GM19328 (cell line): ENCODE results near the gene GSN.
A peak's percentile ranks its signal among the peaks of the same experiment; 100 is the strongest.

ENCODE experiments used
- ATAC-seq: cut with Tn5 transposase; IDR thresholded peaks from one replicate; pipeline ENCODE4 v1.9.1; 2021; ENCODE audit warnings: mild to moderate bottlenecking, moderate library complexity; ENCODE audit not compliant: unreplicated experiment

GSN gene

GRCh38 chr9:121267689-121268597, at the start of gene GSN:
GSN (plus strand) TSS chr9:121268162; CDS start chr9:121301972, 33,810 bp downstream.
- ATAC-seq = peak; percentile 74

DNA sequence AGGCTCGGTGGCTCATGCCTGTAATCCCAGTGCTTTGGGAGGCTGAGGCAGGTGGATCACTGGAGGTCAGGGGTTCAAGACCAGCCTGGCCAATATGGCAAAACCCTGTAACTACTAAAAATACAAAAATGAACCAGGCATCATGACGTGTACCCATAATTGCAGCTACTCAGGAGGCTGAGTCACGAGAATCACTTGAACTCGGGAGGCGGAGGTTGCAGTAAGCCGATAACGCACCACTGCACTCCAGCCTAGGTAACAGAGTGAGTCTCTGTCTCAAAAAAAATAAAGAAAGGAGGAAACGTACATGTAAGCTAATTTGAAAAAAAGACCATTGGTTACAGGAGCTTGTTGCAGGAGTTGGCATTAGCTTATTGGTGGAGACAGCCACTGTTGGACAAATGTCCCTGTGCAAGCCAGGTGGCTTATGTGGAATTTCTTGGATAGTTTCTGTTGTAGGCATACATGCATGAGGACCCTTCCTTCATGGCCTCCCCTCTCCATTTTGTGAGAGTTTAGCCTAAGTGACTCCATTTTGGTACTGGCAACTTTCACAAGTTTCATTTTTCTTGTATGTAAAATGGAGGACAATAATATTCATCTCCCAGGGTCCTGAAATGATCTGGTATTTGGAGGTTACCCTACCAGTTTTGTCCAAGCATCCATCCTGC, 49.5 kb upstream of the GSN start:
- ATAC-seq = no peak

- ATAC-seq = no peak
Observed at GRCh38 chr9:121219530-121219929, 48.4 kb upstream of the GSN start.

- ATAC-seq = no peak
Observed at GRCh38 chr9:121220996-121221663, 46.8 kb upstream of the GSN start.

DNA sequence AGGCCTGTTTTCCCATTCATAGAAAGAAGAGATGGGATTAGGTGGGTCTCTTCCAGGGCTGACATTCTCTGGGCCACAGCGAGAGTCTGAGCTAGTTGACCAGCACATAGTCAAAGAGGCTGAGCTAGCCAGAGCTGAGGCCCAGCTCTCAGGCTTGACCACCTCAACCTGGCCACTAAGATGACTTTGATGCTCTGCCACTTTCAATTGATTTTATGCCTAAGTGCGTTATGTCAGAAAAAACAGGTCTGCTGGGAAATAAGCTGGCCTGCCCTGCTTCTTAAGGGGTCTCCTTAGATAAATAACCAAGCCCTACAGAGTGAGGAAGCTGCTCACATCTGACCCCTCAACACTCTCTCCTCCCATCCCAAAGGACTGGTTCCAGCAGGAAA, 46.3 kb upstream of the GSN start:
- no peak for ATAC-seq

GRCh38 chr9:121222524-121223171, 45.3 kb upstream of the GSN start:
- no peak for ATAC-seq

- no peak for ATAC-seq
Observed at GRCh38 chr9:121225240-121225639, 42.7 kb upstream of the GSN start.

GRCh38 chr9:121226175-121226574, 41.8 kb upstream of the GSN start:
- no peak for ATAC-seq

- ATAC-seq = no peak
Observed at GRCh38 chr9:121227862-121228261, 40.1 kb upstream of the GSN start.

GRCh38 chr9:121230256-121230655, 37.7 kb upstream of the GSN start:
- no peak for ATAC-seq

GRCh38 chr9:121232251-121232650, 35.7 kb upstream of the GSN start:
- no peak for ATAC-seq

DNA sequence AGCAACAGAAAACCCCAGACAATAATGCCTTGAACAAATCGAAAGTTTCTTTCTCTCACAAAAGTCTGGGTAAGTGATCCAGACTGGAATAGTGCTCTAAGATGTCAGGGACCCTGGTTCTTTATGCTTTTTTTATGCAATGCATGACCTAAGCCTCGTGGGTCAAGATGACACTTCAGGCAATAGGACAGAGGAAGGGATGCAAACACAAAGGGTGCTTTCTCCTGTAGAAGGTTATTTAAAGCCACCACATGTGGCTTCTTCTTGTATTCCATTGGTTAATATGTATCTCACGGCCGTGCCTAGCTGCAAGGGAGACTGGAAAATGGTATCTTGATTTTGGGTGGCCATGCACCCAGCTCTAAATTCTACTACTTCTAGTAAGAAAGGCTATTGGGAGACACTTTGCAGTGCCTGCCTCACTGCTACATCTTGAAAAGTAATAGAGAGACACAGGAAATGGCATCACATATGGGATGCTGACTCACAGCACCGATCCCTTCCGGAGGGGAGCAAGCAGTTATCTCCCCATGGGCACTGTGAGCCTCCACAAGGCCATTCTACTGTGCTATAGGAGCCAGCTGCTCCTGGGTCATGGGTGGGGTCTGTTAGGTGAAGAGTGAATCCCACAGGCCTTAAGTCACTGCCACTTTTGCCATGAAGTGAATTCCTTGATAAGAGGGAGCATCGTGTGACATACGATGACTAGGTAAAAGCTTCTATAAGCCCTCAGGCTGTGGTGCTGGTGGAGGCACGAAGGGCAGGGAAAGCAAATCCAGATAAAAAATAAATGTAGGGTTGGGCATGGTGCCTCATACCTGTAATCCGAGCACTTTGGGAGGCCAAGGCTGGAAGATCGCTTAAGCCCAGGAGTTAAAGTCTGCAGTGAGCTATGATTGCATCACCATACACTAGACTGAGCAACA, 33.8 kb upstream of the GSN start:
- ATAC-seq = no peak

GRCh38 chr9:121234832-121235161, 33.2 kb upstream of the GSN start:
- no peak for ATAC-seq

- no peak for ATAC-seq
Observed at GRCh38 chr9:121235512-121235911, 32.5 kb upstream of the GSN start.

- no peak for ATAC-seq
Observed at GRCh38 chr9:121237916-121238315, 30.0 kb upstream of the GSN start.

GRCh38 chr9:121239071-121239470, 28.9 kb upstream of the GSN start:
- ATAC-seq = no peak

- ATAC-seq = no peak
Observed at GRCh38 chr9:121239851-121240250, 28.1 kb upstream of the GSN start.

- ATAC-seq = no peak
Observed at GRCh38 chr9:121240472-121241135, 27.4 kb upstream of the GSN start.

- ATAC-seq = no peak
Observed at GRCh38 chr9:121242219-121242958, 25.6 kb upstream of the GSN start.
